Suprapubic skin (tissue), 3 donors: ENCODE measurements around the gene CACNA2D3.

ENCODE experiments used
- POLR2AphosphoS5 ChIP-seq, 3 donors: sonication (generic); formaldehyde crosslinking; IDR thresholded peaks; one replicate each; pipeline ENCODE4 v1.6.1; 2017; ENCODE audit warnings: antibody characterized with exemption in 3 of 3
- TF ChIP-seq, protein P1 (sequence below), 2 donors: fragments of 200-600 bp in 1 of 2; fragments of 450-650 bp in 1 of 2; sonication (generic) in 1 of 2; IDR thresholded peaks; one replicate each; pipeline ENCODE4 v1.5.1; 2016 to 2019; ENCODE audit warnings: antibody characterized with exemption in 2 of 2, mild to moderate bottlenecking in 1 of 2, moderate library complexity in 1 of 2

DNA sequence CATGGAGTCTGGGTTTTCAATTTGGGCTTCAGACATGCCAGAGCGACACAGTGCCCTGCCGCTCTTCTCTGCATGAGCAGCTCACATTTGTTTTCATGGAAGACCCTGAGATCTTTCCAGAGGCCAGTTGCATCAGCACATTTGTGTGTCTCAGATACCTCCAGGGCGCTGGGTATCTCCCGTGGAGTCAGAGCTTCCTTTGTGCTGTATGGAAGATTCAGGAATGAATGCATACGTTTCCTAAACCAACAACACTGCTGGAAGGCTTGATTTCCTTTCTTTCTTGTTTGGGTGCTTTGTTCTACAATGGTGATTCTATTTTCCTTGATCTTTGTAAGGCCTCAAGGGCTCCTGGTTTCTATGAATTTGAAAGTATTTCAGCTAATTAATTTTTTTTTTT is 106.5 kb downstream of the CACNA2D3 start:
- TF ChIP-seq, protein P1, sequence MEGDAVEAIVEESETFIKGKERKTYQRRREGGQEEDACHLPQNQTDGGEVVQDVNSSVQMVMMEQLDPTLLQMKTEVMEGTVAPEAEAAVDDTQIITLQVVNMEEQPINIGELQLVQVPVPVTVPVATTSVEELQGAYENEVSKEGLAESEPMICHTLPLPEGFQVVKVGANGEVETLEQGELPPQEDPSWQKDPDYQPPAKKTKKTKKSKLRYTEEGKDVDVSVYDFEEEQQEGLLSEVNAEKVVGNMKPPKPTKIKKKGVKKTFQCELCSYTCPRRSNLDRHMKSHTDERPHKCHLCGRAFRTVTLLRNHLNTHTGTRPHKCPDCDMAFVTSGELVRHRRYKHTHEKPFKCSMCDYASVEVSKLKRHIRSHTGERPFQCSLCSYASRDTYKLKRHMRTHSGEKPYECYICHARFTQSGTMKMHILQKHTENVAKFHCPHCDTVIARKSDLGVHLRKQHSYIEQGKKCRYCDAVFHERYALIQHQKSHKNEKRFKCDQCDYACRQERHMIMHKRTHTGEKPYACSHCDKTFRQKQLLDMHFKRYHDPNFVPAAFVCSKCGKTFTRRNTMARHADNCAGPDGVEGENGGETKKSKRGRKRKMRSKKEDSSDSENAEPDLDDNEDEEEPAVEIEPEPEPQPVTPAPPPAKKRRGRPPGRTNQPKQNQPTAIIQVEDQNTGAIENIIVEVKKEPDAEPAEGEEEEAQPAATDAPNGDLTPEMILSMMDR (IDR thresholded peaks at IDR 0.05) = no peak
- no peak for TF ChIP-seq POLR2AphosphoS5 (IDR thresholded peaks at IDR 0.05)
